GM23248 (cell line): ENCODE measurements around the gene LOC128125822.

Experiments
- EZH2 ChIP-seq: fragments of 200-600 bp; sonication (generic); IDR thresholded peaks from 2 replicates; pipeline ENCODE4 v1.6.1; 2018; ENCODE audit warnings: antibody characterized with exemption, mild to moderate bottlenecking; ENCODE audit not compliant: insufficient read depth, poor library complexity, severe bottlenecking
- EZH2phosphoT487 ChIP-seq: fragments of 200-600 bp; sonication (generic); IDR thresholded peaks from 2 replicates; pipeline ENCODE4 v1.6.1; 2018; ENCODE audit warnings: antibody characterized with exemption, moderate library complexity, mild to moderate bottlenecking, low read depth; ENCODE audit not compliant: insufficient read depth

- TF ChIP-seq EZH2 (no peak), EZH2phosphoT487 (peak; percentile 77; the same call in 1 of the 2 replicates)
Measured at GRCh38 chr6:63527658-63528514, 44.4 kb upstream of the LOC128125822 start.
